Left ventricle myocardium inferior (tissue), 1 donor: ENCODE data around the gene KCTD8. TPM values are rescaled to one million over a fixed set of nuclear protein-coding genes. Genes with fewer than 3 reads are reported as not detected.

Source experiments
- DNase-seq: peaks from one replicate; pipeline ENCODE4 v3.0.0-alpha.2; 2020
- H3K27ac ChIP-seq: fragments of 200-600 bp; replicated peaks from 2 replicates; pipeline ENCODE4 v1.8.0; 2021
- H3K27me3 ChIP-seq: fragments of 200-600 bp; 2 replicates; pipeline ENCODE4 v1.8.0; 2021; ENCODE audit warnings: low read depth
- H3K36me3 ChIP-seq: fragments of 200-600 bp; 2 replicates; pipeline ENCODE4 v1.8.0; 2021
- H3K4me1 ChIP-seq: fragments of 200-600 bp; 2 replicates; pipeline ENCODE4 v1.8.0; 2021
- H3K4me3 ChIP-seq: fragments of 200-600 bp; 2 replicates; pipeline ENCODE4 v1.8.0; 2021; ENCODE audit warnings: mild to moderate bottlenecking, moderate library complexity
- H3K9me3 ChIP-seq: fragments of 200-600 bp; replicated peaks from 2 replicates; pipeline ENCODE4 v1.8.0; 2021
- CTCF ChIP-seq: fragments of 200-600 bp; IDR thresholded peaks from 2 replicates; pipeline ENCODE4 v1.8.0; 2021; ENCODE audit warnings: antibody characterized with exemption, mild to moderate bottlenecking, borderline replicate concordance
- intact Hi-C: fragments of 100-400 bp; cut with micrococcal nuclease; formaldehyde crosslinking; loops from one replicate; pipeline ENCODE4 v1.11.0; 2022
- total RNA-seq: library from RNA; stranded (reverse); fragmentation: NEBNext Ultra II Directional; extraction: Animal tissue kit (Norgen Biotek cat#: 25700); gene quantifications from one replicate; pipeline ENCODE4 v1.2.1, GENCODE V29; 2021
- donor health status: DM: no; HTN: yes; CAD: no; lungs with severe emphysema.

Gene KCTD8
- total RNA-seq, 1 donor from 2014 or later = 0.14 TPM

DNA sequence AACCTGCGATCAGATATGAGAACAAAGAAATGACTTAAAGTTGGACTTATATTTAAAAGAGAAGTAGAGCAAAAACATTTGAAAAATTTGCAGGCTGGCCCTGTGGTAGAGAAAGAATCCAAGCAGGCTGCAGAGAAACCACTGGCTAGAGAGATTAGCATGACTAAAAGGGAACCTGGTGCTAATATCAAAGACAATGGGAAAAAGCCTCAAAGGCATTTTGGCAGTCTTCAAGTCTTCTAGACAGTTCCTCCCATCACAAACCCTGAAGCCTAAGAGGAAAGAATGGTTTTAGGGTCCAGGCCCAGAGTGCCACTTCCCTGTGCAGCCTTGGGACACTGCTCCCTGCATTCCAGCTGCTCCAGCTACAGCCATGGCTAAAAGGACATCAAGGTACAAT, 33.4 kb downstream of the KCTD8 start:
- Histone ChIP-seq H3K36me3 (no peaks in the 10 kb centered on the region), H3K9me3 (no peaks in the 10 kb centered on the region), H3K4me3 (no peak overlapping the region), H3K4me1 (no peaks in the 10 kb centered on the region), H3K27me3 (no peaks in the 10 kb centered on the region), H3K27ac (no peak overlapping the region)
- intact Hi-C loops = no loop called here
- DNase-seq = no peak
- no peak for TF ChIP-seq CTCF

- DNase-seq = no peak
- no peak overlapping the region for H3K4me3 ChIP-seq
- intact Hi-C loops = no loop called here
Observed at GRCh38 chr4:44368413-44369167, 80.0 kb downstream of the KCTD8 start.

DNA sequence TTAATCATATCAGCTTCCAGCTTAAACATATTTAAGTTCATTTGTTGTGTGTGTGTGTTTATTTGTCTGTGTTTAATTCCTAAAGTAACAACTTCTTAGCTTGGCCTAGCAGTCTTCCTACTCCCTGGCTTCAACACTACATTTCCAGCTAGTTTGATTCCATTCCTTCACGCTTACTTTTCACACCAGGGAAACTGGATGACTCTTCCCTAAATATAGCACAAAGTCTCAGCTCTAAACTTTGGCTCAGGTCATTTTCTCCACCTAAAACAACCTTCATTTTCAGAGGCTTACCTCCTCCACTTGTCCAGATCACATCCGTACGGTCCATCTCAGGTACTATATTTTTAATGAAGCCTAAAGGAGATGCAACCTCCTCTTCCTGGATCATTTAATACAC, 94.4 kb downstream of the KCTD8 start:
- H3K4me3 ChIP-seq = no peak overlapping the region
- no peaks in the 10 kb centered on the region for H3K27me3 ChIP-seq
- no peaks in the 10 kb centered on the region for H3K4me1 ChIP-seq
- no peak overlapping the region for H3K27ac ChIP-seq
- H3K9me3 ChIP-seq = peaks cover 5% of the 10 kb centered on the region
- no peak for DNase-seq
- H3K36me3 ChIP-seq = no peaks in the 10 kb centered on the region
- intact Hi-C loops = no loop called here
- TF ChIP-seq CTCF = no peak

More at GRCh38 chr4:44368413-44369167, 80.0 kb downstream of the KCTD8 start:
- H3K27ac ChIP-seq = no peak overlapping the region
- H3K36me3 ChIP-seq = no peaks in the 10 kb centered on the region
- H3K27me3 ChIP-seq = no peaks in the 10 kb centered on the region
- TF ChIP-seq CTCF = no peak
- peaks cover 7% of the 10 kb centered on the region for H3K9me3 ChIP-seq
- no peaks in the 10 kb centered on the region for H3K4me1 ChIP-seq

GRCh38 chr4:44351069-44351468, 97.5 kb downstream of the KCTD8 start:
- H3K27ac ChIP-seq = no peak overlapping the region
- intact Hi-C loops = no loop called here
- TF ChIP-seq CTCF = no peak
- no peaks in the 10 kb centered on the region for H3K4me1 ChIP-seq
- H3K36me3 ChIP-seq = no peaks in the 10 kb centered on the region
- no peaks in the 10 kb centered on the region for H3K9me3 ChIP-seq
- no peaks in the 10 kb centered on the region for H3K27me3 ChIP-seq
- H3K4me3 ChIP-seq = no peak overlapping the region
- DNase-seq = no peak

GRCh38 chr4:44342800-44343199, 105.8 kb downstream of the KCTD8 start:
- Histone ChIP-seq H3K9me3 (no peaks in the 10 kb centered on the region), H3K4me3 (no peak overlapping the region), H3K36me3 (no peaks in the 10 kb centered on the region), H3K4me1 (no peaks in the 10 kb centered on the region), H3K27me3 (no peaks in the 10 kb centered on the region), H3K27ac (no peak overlapping the region)
- TF ChIP-seq CTCF = no peak
- no peak for DNase-seq
- intact Hi-C loops = no loop called here
